SU-DHL-6 (cell line): ENCODE data around the gene CYFIP2.

Experiments
- H2AFZ ChIP-seq: fragments of 200-600 bp; sonication (generic); 2 replicates; pipeline ENCODE4 v1.6.1; 2014; ENCODE audit warnings: low read depth, mild to moderate bottlenecking, moderate library complexity, mixed read lengths, antibody characterized with exemption, low read length; ENCODE audit not compliant: severe bottlenecking
- H3F3A ChIP-seq: fragments of 200-600 bp; shearing (Covaris generic); 2 replicates; pipeline ENCODE4 v1.6.0; 2016; ENCODE audit warnings: antibody characterized with exemption, mild to moderate bottlenecking; ENCODE audit not compliant: insufficient read depth
- H3K27ac ChIP-seq: fragments of 200-600 bp; sonication (generic); 2 replicates; pipeline ENCODE4 v1.5.1; 2016; ENCODE audit warnings: low read depth, mild to moderate bottlenecking, low read length, moderate library complexity, mixed read lengths
- H3K27me3 ChIP-seq: fragments of 200-600 bp; sonication (generic), shearing (Covaris generic); 2 replicates; pipeline ENCODE4 v1.6.0; 2014; ENCODE audit warnings: mild to moderate bottlenecking, low read length
- H3K36me3 ChIP-seq: fragments of 200-600 bp; sonication (generic); 2 replicates; pipeline ENCODE4 v1.6.1; 2014; ENCODE audit warnings: mild to moderate bottlenecking, low read length, mixed read lengths
- H3K4me2 ChIP-seq: fragments of 300-600, 200-600 bp; shearing (Covaris generic), sonication (generic); 2 replicates; pipeline ENCODE4 v1.6.0; 2014; ENCODE audit warnings: low read length, low read depth, mild to moderate bottlenecking; ENCODE audit not compliant: poor library complexity, severe bottlenecking
- H3K4me3 ChIP-seq: fragments of 200-600 bp; sonication (generic); 2 replicates; pipeline ENCODE4 v1.5.1; 2014; ENCODE audit warnings: antibody characterized with exemption, low read length, mild to moderate bottlenecking, mixed read lengths; ENCODE audit not compliant: insufficient read depth, poor library complexity, severe bottlenecking
- H3K79me2 ChIP-seq: fragments of 200-600 bp; sonication (generic); 2 replicates; pipeline ENCODE4 v1.6.1; 2014; ENCODE audit warnings: mild to moderate bottlenecking, low read length, moderate library complexity; ENCODE audit not compliant: insufficient read depth
- H3K9ac ChIP-seq: fragments of 200-600 bp; sonication (generic); 2 replicates; pipeline ENCODE4 v1.7.0; 2014; ENCODE audit warnings: mild to moderate bottlenecking, low read length
- H3K9me2 ChIP-seq: fragments of 200-600 bp; sonication (generic); replicated peaks from 2 replicates; pipeline ENCODE4 v1.6.1; 2014; ENCODE audit warnings: low read length; ENCODE audit not compliant: insufficient read depth
- H3K9me3 ChIP-seq: fragments of 200-600 bp; sonication (generic); 2 replicates; pipeline ENCODE4 v1.6.1; 2014; ENCODE audit warnings: low read length, mixed read lengths; ENCODE audit not compliant: insufficient read depth
- H4K20me1 ChIP-seq: fragments of 200-600 bp; sonication (generic); 2 replicates; pipeline ENCODE4 v1.6.1; 2014; ENCODE audit warnings: low read depth, mild to moderate bottlenecking, antibody characterized with exemption, low read length, moderate library complexity, mixed read lengths
- EZH2phosphoT487 ChIP-seq: fragments of 200-600 bp; sonication (generic), shearing (Covaris generic); conservative IDR thresholded peaks from 2 replicates; pipeline ENCODE4 v1.6.1; 2018; ENCODE audit warnings: mild to moderate bottlenecking, antibody characterized with exemption, low read length, moderate library complexity, mixed read lengths
- TF ChIP-seq, protein P1 (sequence below): fragments of 200-600 bp; sonication (generic); IDR thresholded peaks from one replicate; pipeline ENCODE4 v1.5.1; 2017; ENCODE audit warnings: antibody characterized with exemption, mild to moderate bottlenecking, low read length, moderate library complexity; ENCODE audit not compliant: insufficient read depth, poor library complexity, severe bottlenecking

CYFIP2 gene

DNA sequence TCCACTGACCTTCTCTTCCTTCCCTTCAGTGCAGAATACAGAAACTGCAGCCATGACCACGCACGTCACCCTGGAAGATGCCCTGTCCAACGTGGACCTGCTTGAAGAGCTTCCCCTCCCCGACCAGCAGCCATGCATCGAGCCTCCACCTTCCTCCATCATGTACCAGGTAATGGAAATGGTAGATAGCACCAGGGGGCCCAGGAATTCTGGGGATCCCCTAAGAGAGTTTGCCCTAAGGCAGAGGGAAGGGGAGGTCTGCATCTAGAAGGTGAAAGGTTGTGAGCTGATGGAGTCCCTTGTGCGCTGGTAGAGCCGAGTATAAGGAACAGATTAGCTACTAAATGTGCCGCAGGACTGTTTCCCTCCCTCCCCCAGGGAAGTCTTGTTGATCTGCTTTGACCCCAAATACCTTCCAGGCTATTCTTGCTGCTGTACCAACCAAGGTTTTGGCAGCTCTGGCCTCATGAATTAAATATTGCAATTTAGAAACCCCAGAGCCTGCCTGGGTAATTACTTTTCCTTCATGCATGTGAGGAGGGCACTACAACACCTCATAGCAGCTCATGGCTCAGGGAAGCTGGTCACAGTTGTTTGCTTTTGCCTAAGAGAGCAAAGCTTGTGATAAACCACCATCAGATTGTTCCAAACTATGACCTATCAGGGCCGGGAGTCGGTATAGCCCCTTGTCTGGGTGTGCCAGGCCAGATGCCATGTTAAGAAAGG lies 19.6 kb downstream of the CYFIP2 start:
- no peak overlapping the region for H2AFZ ChIP-seq
- no peaks in the 10 kb centered on the region for H3K27me3 ChIP-seq
- H3K9me3 ChIP-seq, result no peaks in the 10 kb centered on the region
- TF ChIP-seq EZH2phosphoT487, result no peak
- TF ChIP-seq, protein P1, sequence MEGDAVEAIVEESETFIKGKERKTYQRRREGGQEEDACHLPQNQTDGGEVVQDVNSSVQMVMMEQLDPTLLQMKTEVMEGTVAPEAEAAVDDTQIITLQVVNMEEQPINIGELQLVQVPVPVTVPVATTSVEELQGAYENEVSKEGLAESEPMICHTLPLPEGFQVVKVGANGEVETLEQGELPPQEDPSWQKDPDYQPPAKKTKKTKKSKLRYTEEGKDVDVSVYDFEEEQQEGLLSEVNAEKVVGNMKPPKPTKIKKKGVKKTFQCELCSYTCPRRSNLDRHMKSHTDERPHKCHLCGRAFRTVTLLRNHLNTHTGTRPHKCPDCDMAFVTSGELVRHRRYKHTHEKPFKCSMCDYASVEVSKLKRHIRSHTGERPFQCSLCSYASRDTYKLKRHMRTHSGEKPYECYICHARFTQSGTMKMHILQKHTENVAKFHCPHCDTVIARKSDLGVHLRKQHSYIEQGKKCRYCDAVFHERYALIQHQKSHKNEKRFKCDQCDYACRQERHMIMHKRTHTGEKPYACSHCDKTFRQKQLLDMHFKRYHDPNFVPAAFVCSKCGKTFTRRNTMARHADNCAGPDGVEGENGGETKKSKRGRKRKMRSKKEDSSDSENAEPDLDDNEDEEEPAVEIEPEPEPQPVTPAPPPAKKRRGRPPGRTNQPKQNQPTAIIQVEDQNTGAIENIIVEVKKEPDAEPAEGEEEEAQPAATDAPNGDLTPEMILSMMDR, result no peak
- no peak overlapping the region for H3K4me3 ChIP-seq
- H4K20me1 ChIP-seq, result peaks cover 11% of the 10 kb centered on the region
- no peak overlapping the region for H3K4me2 ChIP-seq
- no peak overlapping the region for H3K9ac ChIP-seq
- H3K9me2 ChIP-seq, result no peaks in the 10 kb centered on the region
- peaks cover 43% of the 10 kb centered on the region for H3K36me3 ChIP-seq
- H3K27ac ChIP-seq, result no peak overlapping the region
- peaks cover 61% of the 10 kb centered on the region for H3K79me2 ChIP-seq
- peaks cover 28% of the 10 kb centered on the region for H3F3A ChIP-seq

DNA sequence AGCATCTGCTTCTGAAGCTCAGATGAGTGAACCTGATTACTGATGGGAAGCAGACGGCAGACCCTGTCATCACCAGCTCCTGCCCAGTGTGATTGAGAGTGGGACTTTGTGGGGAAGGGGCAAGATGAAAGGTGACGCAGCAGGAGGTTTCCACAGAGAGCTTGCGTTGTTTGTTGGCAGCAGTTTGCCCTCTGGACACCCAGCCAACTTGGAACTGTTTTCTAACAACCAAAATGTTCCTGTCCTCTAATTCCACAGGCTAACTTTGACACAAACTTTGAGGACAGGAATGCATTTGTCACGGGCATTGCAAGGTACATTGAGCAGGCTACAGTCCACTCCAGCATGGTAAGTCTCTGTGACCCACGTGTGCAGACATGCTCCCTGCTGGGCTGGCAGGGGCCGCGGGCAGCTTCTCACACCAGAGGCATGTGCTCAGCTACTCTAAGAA lies 20.9 kb downstream of the CYFIP2 start:
- Histone ChIP-seq H3K9ac (no peak overlapping the region), H3K27me3 (no peaks in the 10 kb centered on the region), H3K4me2 (no peak overlapping the region), H3K36me3 (peaks cover 50% of the 10 kb centered on the region), H3F3A (peaks cover 19% of the 10 kb centered on the region), H2AFZ (no peak overlapping the region), H3K4me3 (no peak overlapping the region), H3K9me2 (no peaks in the 10 kb centered on the region), H3K79me2 (peaks cover 48% of the 10 kb centered on the region), H4K20me1 (peaks cover 11% of the 10 kb centered on the region), H3K9me3 (no peaks in the 10 kb centered on the region), H3K27ac (no peak overlapping the region)
- TF ChIP-seq, protein P1, result no peak
- TF ChIP-seq EZH2phosphoT487, result no peak

DNA sequence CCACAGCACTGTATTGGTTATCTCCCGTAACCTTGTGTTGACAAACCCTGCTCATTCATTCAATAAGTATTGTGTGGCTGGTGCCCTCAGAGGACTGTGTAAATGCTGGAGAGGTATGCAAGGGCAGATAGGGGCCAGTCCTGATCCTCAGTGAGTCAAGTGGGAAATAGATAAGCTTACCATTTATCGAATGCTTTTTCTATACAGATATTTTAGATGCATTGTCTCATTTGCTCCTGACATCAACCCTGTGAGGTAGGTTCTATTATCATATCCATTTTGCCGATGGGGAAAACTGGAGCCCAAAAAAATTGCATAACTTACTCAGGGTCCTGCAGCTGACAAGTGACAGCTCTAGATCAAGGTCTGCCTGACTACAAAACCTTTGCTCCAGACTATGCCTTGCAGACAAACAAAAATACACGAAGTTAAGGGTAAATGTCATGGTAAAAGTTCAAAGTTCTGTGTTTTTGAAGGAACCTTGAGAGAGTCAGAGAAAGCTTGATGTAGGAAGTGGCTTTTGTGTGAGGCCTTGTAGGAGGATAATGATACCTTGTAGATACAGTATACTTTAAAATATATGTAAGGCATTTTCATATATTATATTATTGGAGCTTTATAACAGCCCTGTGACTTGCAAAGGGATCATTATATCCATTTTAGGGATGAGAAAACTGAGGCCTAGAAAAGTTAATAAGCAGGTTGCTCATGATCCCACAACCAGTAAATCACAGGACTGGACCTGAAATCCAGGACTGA lies 22.7 kb downstream of the CYFIP2 start:
- Histone ChIP-seq H3K27ac (no peak overlapping the region), H3F3A (peaks cover 6% of the 10 kb centered on the region), H3K4me3 (no peak overlapping the region), H3K9me3 (no peaks in the 10 kb centered on the region), H2AFZ (no peak overlapping the region), H3K9ac (no peak overlapping the region), H3K9me2 (no peaks in the 10 kb centered on the region), H3K27me3 (no peaks in the 10 kb centered on the region), H3K36me3 (peaks cover 57% of the 10 kb centered on the region), H4K20me1 (peaks cover 11% of the 10 kb centered on the region), H3K4me2 (no peak overlapping the region), H3K79me2 (peaks cover 30% of the 10 kb centered on the region)
- TF ChIP-seq, protein P1, result no peak
- no peak for TF ChIP-seq EZH2phosphoT487
